SK-N-SH (cell line): ENCODE measurements around the gene NFIA. TPM values are rescaled to one million over a fixed set of nuclear protein-coding genes. Genes with fewer than 3 reads are reported as not detected.

Source experiments
- CTCF ChIA-PET: fragments of 300-600, 350-600 bp; formaldehyde crosslinking; extraction: SDS; loops from one replicate; lab custom pipeline; 2021; lab: Yijun Ruan, JAX
- POLR2A ChIA-PET: fragments of 350-600 bp; sonication (Branson Sonifier 250); formaldehyde crosslinking; extraction: SDS; loops from one replicate; lab custom pipeline; 2020; ENCODE audit warnings: antibody characterized with exemption, inconsistent platforms; lab: Yijun Ruan, JAX
- DNase-seq: peaks from one replicate; pipeline ENCODE4 v3.0.0; 2012
- H2AFZ ChIP-seq: fragments of 200-600 bp; sonication (generic); 2 replicates; pipeline ENCODE4 v1.8.1; 2016; ENCODE audit warnings: antibody characterized with exemption, mild to moderate bottlenecking, low read depth
- H3F3A ChIP-seq: fragments of 200-600 bp; sonication (generic); replicated peaks from 2 replicates; pipeline ENCODE3; 2016; ENCODE audit warnings: antibody characterized with exemption, mild to moderate bottlenecking; ENCODE audit not compliant: insufficient read depth
- H3K27ac ChIP-seq, 2 experiments: fragments of 200-500 bp in 1 of 2; fragments of 200-600 bp in 1 of 2; sonication (Bioruptor generic) in 1 of 2; sonication (generic), shearing (Covaris generic) in 1 of 2; 2 replicates each; pipeline versions ENCODE4 v1.5.1 to v1.6.1; 2014 to 2016; ENCODE audit warnings: low read depth in 2 of 2, inconsistent platforms in 1 of 2, low read length in 1 of 2, mild to moderate bottlenecking in 1 of 2, mixed read lengths in 1 of 2
- H3K27me3 ChIP-seq: fragments of 200-600 bp; sonication (generic), shearing (Covaris generic); 2 replicates; pipeline ENCODE4 v1.6.1; 2016; ENCODE audit warnings: mixed run types; ENCODE audit not compliant: insufficient read depth
- H3K36me3 ChIP-seq, 2 experiments: fragments of 200-500 bp in 1 of 2; fragments of 200-600 bp in 1 of 2; sonication (Bioruptor generic) in 1 of 2; sonication (generic) in 1 of 2; replicated peaks in 1 of 2; 2 replicates each; pipeline versions ENCODE3 to v1.5.1; 2014 to 2016; ENCODE audit warnings: low read length in 1 of 2, mild to moderate bottlenecking in 1 of 2; ENCODE audit not compliant: insufficient read depth in 2 of 2, control insufficient read depth in 1 of 2
- H3K4me1 ChIP-seq, 2 experiments: fragments of 200-500 bp in 1 of 2; fragments of 200-600 bp in 1 of 2; sonication (Bioruptor generic) in 1 of 2; sonication (generic), shearing (Covaris generic) in 1 of 2; 2 replicates each; pipeline versions ENCODE4 v1.5.1 to v1.6.1; 2014 to 2016; ENCODE audit warnings: low read depth in 1 of 2, low read length in 1 of 2, mixed run types in 1 of 2; ENCODE audit not compliant: insufficient read depth in 2 of 2, control insufficient read depth in 1 of 2
- H3K4me2 ChIP-seq: fragments of 200-600 bp; sonication (generic), shearing (Covaris generic); 2 replicates; pipeline ENCODE4 v1.6.1; 2017; ENCODE audit warnings: mixed run types
- H3K4me3 ChIP-seq, 2 experiments: fragments of 200-500 bp in 1 of 2; fragments of 200-600 bp in 1 of 2; sonication (Bioruptor generic) in 1 of 2; sonication (generic), shearing (Covaris generic) in 1 of 2; 2 replicates each; pipeline versions ENCODE4 v1.5.1 to v1.8.1; 2014 to 2016; ENCODE audit warnings: low read depth in 2 of 2, inconsistent platforms in 1 of 2, low read length in 1 of 2, mild to moderate bottlenecking in 1 of 2, mixed read lengths in 1 of 2, moderate library complexity in 1 of 2
- H3K79me2 ChIP-seq: fragments of 200-600 bp; sonication (generic); 2 replicates; pipeline ENCODE4 v1.8.1; 2017; ENCODE audit warnings: mild to moderate bottlenecking; ENCODE audit not compliant: insufficient read depth
- H3K9ac ChIP-seq: fragments of 200-600 bp; sonication (generic); 2 replicates; pipeline ENCODE4 v1.6.1; 2017; ENCODE audit warnings: mixed run types
- H3K9me2 ChIP-seq: fragments of 200-600 bp; sonication (generic); 2 replicates; pipeline ENCODE4 v1.6.1; 2017; ENCODE audit warnings: mixed run types
- H3K9me3 ChIP-seq: fragments of 200-600 bp; sonication (generic); 2 replicates; pipeline ENCODE4 v1.6.1; 2017; ENCODE audit warnings: mixed run types, mild to moderate bottlenecking, moderate library complexity
- H4K20me1 ChIP-seq: fragments of 200-600 bp; sonication (generic); 2 replicates; pipeline ENCODE4 v1.6.1; 2017; ENCODE audit warnings: mild to moderate bottlenecking, mixed run types; ENCODE audit not compliant: insufficient read depth
- CHD2 ChIP-seq: fragments of 150-350 bp; IDR thresholded peaks from 2 replicates; pipeline ENCODE4 v1.6.1; 2018; ENCODE audit warnings: low read length; ENCODE audit not compliant: partially characterized antibody
- ELF1 ChIP-seq: IDR thresholded peaks from 2 replicates; pipeline ENCODE4 v1.4.0; 2012
- EZH2phosphoT487 ChIP-seq: fragments of 200-600 bp; sonication (generic); IDR thresholded peaks from 2 replicates; pipeline ENCODE4 v1.6.1; 2017; ENCODE audit warnings: low read depth, mixed run types, mild to moderate bottlenecking, antibody characterized with exemption, moderate library complexity, borderline replicate concordance
- FOSL2 ChIP-seq: IDR thresholded peaks from 2 replicates; pipeline ENCODE4 v1.4.0; 2012; ENCODE audit warnings: low read depth, mild to moderate bottlenecking, moderate library complexity, borderline replicate concordance
- FOXJ3 ChIP-seq: sonication (generic); formaldehyde crosslinking; IDR thresholded peaks from 2 replicates; pipeline ENCODE4 v1.5.1; 2020; ENCODE audit warnings: mild to moderate bottlenecking, missing genetic modification reagents
- GABPA ChIP-seq: IDR thresholded peaks from 2 replicates; pipeline ENCODE4 v1.4.0; 2012; ENCODE audit warnings: low read depth, mild to moderate bottlenecking
- JUND ChIP-seq: IDR thresholded peaks from 2 replicates; pipeline ENCODE4 v1.4.0; 2012
- MAX ChIP-seq: IDR thresholded peaks from 2 replicates; pipeline ENCODE4 v1.4.0; 2012; ENCODE audit warnings: low read depth
- MEF2A ChIP-seq: IDR thresholded peaks from 2 replicates; pipeline ENCODE4 v1.4.0; 2012; ENCODE audit warnings: low read depth, borderline replicate concordance
- MXI1 ChIP-seq: IDR thresholded peaks from 2 replicates; pipeline ENCODE4 v1.6.1; 2012; ENCODE audit warnings: mild to moderate bottlenecking, low read depth, low read length, improper control_type of control experiment
- POLR2AphosphoS5 ChIP-seq: IDR thresholded peaks from 2 replicates; pipeline ENCODE4 v1.6.1; 2012; ENCODE audit warnings: low read depth, low read length
- RAD21 ChIP-seq: IDR thresholded peaks from 2 replicates; pipeline ENCODE4 v1.6.1; 2012; ENCODE audit warnings: mild to moderate bottlenecking, low read length
- RCOR1 ChIP-seq: fragments of 150-350 bp; IDR thresholded peaks from 2 replicates; pipeline ENCODE4 v1.6.1; 2017; ENCODE audit warnings: antibody characterized with exemption, low read length
- RXRA ChIP-seq: IDR thresholded peaks from 2 replicates; pipeline ENCODE4 v1.4.0; 2012; ENCODE audit warnings: low read depth, mild to moderate bottlenecking, borderline replicate concordance
- TAF1 ChIP-seq: IDR thresholded peaks from 2 replicates; pipeline ENCODE4 v1.6.1; 2012; ENCODE audit warnings: low read depth, mild to moderate bottlenecking, low read length, moderate library complexity, borderline replicate concordance
- USF2 ChIP-seq: fragments of 150-350 bp; IDR thresholded peaks from 2 replicates; pipeline ENCODE4 v1.6.1; 2017; ENCODE audit warnings: antibody characterized with exemption, low read length, low read depth, borderline replicate concordance
- YY1 ChIP-seq: IDR thresholded peaks from 2 replicates; pipeline ENCODE4 v1.4.0; 2012; ENCODE audit warnings: low read depth, mild to moderate bottlenecking
- WGBS: methylation state at CpG from one replicate; pipeline ENCODE4 v1.1.6; 2017; ENCODE audit warnings: low lambda C conversion rate; 5-methylcytosine and 5-hydroxymethylcytosine counted together
- polyA plus RNA-seq, 3 experiments: library from polyadenylated mRNA; depleted of rRNA; stranded (reverse); fragments of >200 nt; gene quantifications; 2 replicates each; pipeline ENCODE4 v1.2.3, GENCODE V29; 2012
- TF ChIP-seq, protein P1 (sequence below): fragments of 200-600 bp; sonication (generic); IDR thresholded peaks from 2 replicates; pipeline ENCODE4 v1.6.1; 2017; ENCODE audit warnings: antibody characterized with exemption, mild to moderate bottlenecking, moderate library complexity
- TF ChIP-seq, protein P2 (sequence below): IDR thresholded peaks from 2 replicates; pipeline ENCODE4 v1.6.1; 2012; ENCODE audit warnings: mild to moderate bottlenecking, low read depth, low read length, moderate library complexity

The NFIA gene
- polyA plus RNA-seq, 1 of the 3 experiments (the other 2 are of a cell fraction): 3.3 TPM

DNA sequence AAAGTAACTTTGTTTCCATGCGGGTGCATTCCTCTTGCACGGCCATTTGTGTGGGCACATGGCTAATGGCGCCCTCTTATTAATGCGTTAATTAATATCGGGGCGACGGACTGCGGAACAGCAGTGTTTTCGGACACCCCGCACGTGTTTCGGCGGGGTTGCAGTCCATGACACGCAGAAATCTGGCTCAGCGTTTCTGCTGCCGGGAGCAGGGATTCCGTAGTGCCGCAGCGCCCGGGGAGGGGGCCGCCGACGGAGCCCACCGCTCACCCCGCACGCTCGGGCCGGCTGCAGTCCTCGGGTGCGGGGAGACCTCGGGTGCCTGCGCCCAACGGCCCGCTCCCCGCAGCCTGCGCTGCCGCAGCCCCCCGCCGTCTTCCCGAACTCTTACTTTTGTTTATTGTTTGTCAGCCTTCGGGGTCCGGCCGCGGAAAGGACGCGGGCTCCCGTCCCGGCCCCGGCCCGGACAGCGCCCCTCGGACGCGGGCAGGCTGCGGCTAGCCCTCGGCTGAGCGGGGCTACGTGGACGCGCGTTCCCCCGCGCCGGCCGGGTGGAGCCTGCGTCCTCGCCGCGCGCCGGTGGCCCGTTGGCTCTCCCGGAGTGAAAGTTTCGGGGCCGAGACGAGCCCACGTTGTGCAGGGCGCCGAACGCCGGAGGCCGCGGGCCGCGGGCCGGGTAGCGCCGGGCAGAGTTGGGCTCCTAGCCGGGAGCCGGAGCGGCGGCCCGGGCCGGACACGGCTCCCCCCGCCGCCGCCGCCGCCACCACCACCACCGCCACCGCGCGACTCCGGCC is 849 bp downstream of the NFIA start:
- Histone ChIP-seq H3K9ac (peak overlapping the region; percentile 79), H3K9me3 (no peaks in the 10 kb centered on the region), H3K36me3 (peaks cover 3 to 4% of the 10 kb centered on the region in 2 experiments), H3K9me2 (no peaks in the 10 kb centered on the region), H2AFZ (peak overlapping the region; percentile 79), H3K27ac (peak overlapping the region; percentile 29 to 91; a peak in 3 of 4 replicates), H3K27me3 (no peaks in the 10 kb centered on the region), H3F3A (peaks cover 37% of the 10 kb centered on the region), H3K4me1 (peaks cover 35 to 37% of the 10 kb centered on the region in 2 experiments), H3K4me3 (peak overlapping the region; percentile 72 to 91)
- ChIA-PET CTCF (interaction anchor here (2.0 kb wide), 1 partner anchor 1112 kb away, joined by 5 read pairs; no protein-coding TSS in a partner anchor), POLR2A (no interaction called here)
- under 1% methylated on average over 26 of the region's 105 CpGs for WGBS
- DNase-seq: peak; percentile 81
- TF ChIP-seq MAX: peak; percentile 72
- TF ChIP-seq RXRA: no peak
- peak; percentile 75 for TF ChIP-seq MXI1
- no peak for TF ChIP-seq RAD21
- TF ChIP-seq FOSL2: no peak
- TF ChIP-seq USF2: no peak
- TF ChIP-seq, all 33 proteins: peak for 2
- Histone ChIP-seq H3K4me2 (peak overlapping the region; percentile 73), H3K79me2 (peaks cover 38% of the 10 kb centered on the region), H4K20me1 (no peaks in the 10 kb centered on the region)

DNA sequence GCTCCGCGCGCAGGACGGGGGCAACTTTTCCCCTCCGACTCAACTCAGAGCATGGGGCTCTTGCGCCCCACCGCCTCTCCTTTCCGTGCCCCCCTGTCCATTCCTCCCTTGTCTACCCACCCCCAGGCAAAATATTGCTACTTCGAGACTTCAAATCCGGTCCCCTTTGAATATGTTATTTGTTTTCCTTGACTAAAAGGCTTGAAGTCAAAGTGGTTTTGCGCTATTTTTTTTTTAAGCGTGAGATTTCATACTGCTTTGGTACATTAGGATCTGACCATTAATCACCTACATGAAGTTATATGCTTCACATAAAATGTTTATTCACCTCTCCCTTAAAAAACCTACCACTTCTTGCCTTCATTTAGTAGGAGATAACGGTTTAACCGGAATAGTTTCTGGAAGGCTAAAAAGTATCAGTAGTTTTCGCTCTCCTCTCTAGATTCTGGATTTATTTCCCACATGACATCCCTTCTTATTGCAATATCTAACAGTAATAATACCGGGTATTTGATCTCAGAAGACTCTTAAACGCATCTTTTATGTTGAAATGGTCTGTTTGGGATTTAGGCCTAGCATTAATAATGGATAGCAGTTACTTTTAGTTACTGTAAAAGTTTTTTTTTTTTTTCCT is 1.6 kb downstream of the NFIA start:
- peaks cover 38% of the 10 kb centered on the region for H3K79me2 ChIP-seq

More for the DNA sequence above, 1.6 kb downstream of the NFIA start:
- ChIA-PET CTCF (no interaction called here), POLR2A (no interaction called here)
- Histone ChIP-seq H3K9me3 (no peaks in the 10 kb centered on the region), H3K4me1 (peaks cover 28 to 30% of the 10 kb centered on the region in 2 experiments)
- TF ChIP-seq MEF2A (no peak), CHD2 (no peak), EZH2phosphoT487 (no peak), POLR2AphosphoS5 (no peak), FOXJ3 (CRISPR knock-in tag) (no peak), GABPA (no peak), YY1 (no peak), ELF1 (no peak), RCOR1 (no peak), MXI1 (no peak), FOSL2 (no peak), JUND (no peak), TAF1 (no peak)
- TF ChIP-seq, protein P1, sequence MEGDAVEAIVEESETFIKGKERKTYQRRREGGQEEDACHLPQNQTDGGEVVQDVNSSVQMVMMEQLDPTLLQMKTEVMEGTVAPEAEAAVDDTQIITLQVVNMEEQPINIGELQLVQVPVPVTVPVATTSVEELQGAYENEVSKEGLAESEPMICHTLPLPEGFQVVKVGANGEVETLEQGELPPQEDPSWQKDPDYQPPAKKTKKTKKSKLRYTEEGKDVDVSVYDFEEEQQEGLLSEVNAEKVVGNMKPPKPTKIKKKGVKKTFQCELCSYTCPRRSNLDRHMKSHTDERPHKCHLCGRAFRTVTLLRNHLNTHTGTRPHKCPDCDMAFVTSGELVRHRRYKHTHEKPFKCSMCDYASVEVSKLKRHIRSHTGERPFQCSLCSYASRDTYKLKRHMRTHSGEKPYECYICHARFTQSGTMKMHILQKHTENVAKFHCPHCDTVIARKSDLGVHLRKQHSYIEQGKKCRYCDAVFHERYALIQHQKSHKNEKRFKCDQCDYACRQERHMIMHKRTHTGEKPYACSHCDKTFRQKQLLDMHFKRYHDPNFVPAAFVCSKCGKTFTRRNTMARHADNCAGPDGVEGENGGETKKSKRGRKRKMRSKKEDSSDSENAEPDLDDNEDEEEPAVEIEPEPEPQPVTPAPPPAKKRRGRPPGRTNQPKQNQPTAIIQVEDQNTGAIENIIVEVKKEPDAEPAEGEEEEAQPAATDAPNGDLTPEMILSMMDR: no peak
- TF ChIP-seq, protein P2, sequence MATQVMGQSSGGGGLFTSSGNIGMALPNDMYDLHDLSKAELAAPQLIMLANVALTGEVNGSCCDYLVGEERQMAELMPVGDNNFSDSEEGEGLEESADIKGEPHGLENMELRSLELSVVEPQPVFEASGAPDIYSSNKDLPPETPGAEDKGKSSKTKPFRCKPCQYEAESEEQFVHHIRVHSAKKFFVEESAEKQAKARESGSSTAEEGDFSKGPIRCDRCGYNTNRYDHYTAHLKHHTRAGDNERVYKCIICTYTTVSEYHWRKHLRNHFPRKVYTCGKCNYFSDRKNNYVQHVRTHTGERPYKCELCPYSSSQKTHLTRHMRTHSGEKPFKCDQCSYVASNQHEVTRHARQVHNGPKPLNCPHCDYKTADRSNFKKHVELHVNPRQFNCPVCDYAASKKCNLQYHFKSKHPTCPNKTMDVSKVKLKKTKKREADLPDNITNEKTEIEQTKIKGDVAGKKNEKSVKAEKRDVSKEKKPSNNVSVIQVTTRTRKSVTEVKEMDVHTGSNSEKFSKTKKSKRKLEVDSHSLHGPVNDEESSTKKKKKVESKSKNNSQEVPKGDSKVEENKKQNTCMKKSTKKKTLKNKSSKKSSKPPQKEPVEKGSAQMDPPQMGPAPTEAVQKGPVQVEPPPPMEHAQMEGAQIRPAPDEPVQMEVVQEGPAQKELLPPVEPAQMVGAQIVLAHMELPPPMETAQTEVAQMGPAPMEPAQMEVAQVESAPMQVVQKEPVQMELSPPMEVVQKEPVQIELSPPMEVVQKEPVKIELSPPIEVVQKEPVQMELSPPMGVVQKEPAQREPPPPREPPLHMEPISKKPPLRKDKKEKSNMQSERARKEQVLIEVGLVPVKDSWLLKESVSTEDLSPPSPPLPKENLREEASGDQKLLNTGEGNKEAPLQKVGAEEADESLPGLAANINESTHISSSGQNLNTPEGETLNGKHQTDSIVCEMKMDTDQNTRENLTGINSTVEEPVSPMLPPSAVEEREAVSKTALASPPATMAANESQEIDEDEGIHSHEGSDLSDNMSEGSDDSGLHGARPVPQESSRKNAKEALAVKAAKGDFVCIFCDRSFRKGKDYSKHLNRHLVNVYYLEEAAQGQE: no peak
- TF ChIP-seq, all 33 proteins: peak for 0
- Histone ChIP-seq H3K27ac (peak overlapping the region; percentile 19 to 34; a peak in 2 of 4 replicates), H3K4me3 (peak overlapping the region; percentile 72 to 91), H3K4me2 (peak overlapping the region; percentile 73), H4K20me1 (no peaks in the 10 kb centered on the region), H3F3A (peaks cover 31% of the 10 kb centered on the region), H3K27me3 (no peaks in the 10 kb centered on the region), H2AFZ (peak overlapping the region; percentile 66; the same call in 1 of the 2 replicates), H3K9ac (peak overlapping the region; percentile 79; the same call in 1 of the 2 replicates), H3K9me2 (no peaks in the 10 kb centered on the region), H3K36me3 (peaks cover 7 to 10% of the 10 kb centered on the region in 2 experiments)
- no peak for DNase-seq
- 26% methylated on average over 17 of the region's 17 CpGs for WGBS
